NCI-H82 treated with DMSO at 0.1 percent for 48 hours (cell line): ENCODE data around the gene PCCA.
A peak's percentile ranks its signal among the peaks of the same experiment; 100 is the strongest.
"Not testable (repeated sequence)": the region's sequence is repeated elsewhere in the genome, so short reads cannot be mapped to it uniquely, and the experiment has no call there.

Experiments
- DNase-seq: peaks from one replicate; lab custom pipeline; 2025; ENCODE audit not compliant: unreplicated experiment; lab: John Stamatoyannopoulos, UW

PCCA gene

GRCh38 chr13:100521851-100522617 lies 433.1 kb downstream of the PCCA start:
- DNase-seq: no peak

- DNase-seq: no peak
These were observed 433.9 kb downstream of the PCCA start for GRCh38 chr13:100522618-100523309.

- DNase-seq: no peak
These were observed 434.5 kb downstream of the PCCA start for GRCh38 chr13:100523411-100523810.

- no peak for DNase-seq
These were observed 435.1 kb downstream of the PCCA start for GRCh38 chr13:100523981-100524386.

GRCh38 chr13:100524688-100525087 lies 435.8 kb downstream of the PCCA start:
- not testable (repeated sequence) for DNase-seq

- no peak for DNase-seq
These were observed 436.8 kb downstream of the PCCA start for GRCh38 chr13:100525453-100526317.

GRCh38 chr13:100526318-100527000 lies 437.6 kb downstream of the PCCA start:
- peak; percentile 60 for DNase-seq

- no peak for DNase-seq
These were observed 438.8 kb downstream of the PCCA start for GRCh38 chr13:100527644-100528043.

- no peak for DNase-seq
These were observed 439.5 kb downstream of the PCCA start for GRCh38 chr13:100528353-100528752.

- no peak for DNase-seq
These were observed 439.9 kb downstream of the PCCA start for GRCh38 chr13:100528820-100529219.

GRCh38 chr13:100529666-100530377 lies 440.9 kb downstream of the PCCA start:
- no peak for DNase-seq

- DNase-seq: no peak
These were observed 441.8 kb downstream of the PCCA start for GRCh38 chr13:100530671-100531213.

- no peak for DNase-seq
These were observed 443.3 kb downstream of the PCCA start for GRCh38 chr13:100532090-100532766.

- DNase-seq: no peak
These were observed 444.0 kb downstream of the PCCA start for GRCh38 chr13:100532836-100533435.

- DNase-seq: no peak
These were observed 444.7 kb downstream of the PCCA start for GRCh38 chr13:100533588-100534041.

- no peak for DNase-seq
These were observed 445.4 kb downstream of the PCCA start for GRCh38 chr13:100534147-100534843.

- DNase-seq: no peak
These were observed 446.0 kb downstream of the PCCA start for GRCh38 chr13:100534911-100535310.

GRCh38 chr13:100535426-100536135 lies 446.7 kb downstream of the PCCA start:
- no peak for DNase-seq
